ENCODE measurements around the gene LONRF2. TPM values are rescaled to one million over a fixed set of nuclear protein-coding genes. Genes with fewer than 3 reads are reported as not detected.

The LONRF2 gene
- total RNA-seq, 1 experiment from 2014 or later: 1.6 TPM

- Histone ChIP-seq H3K4me3 (replicated peaks in 1 of 2; ENCODE audit: low read depth in 1 of 2, low read length in 2 of 2) (no peak overlapping the region), H3K4me1 (ENCODE audit: control insufficient read depth in 1 of 2, insufficient read depth in 2 of 2, low read length in 2 of 2) (0 out of 4 replicates have a peak, but pooled peaks cover 0 to 6% of the 10 kb centered on the region in 2 experiments), H3K36me3 (ENCODE audit: control insufficient read depth in 1 of 2, insufficient read depth in 2 of 2, low read length in 2 of 2) (no peaks in the 10 kb centered on the region), H3K4me2 (ENCODE audit: low read length) (no peak overlapping the region), H3K9me3 (ENCODE audit: control insufficient read depth in 1 of 2, insufficient read depth in 1 of 2, low read depth in 1 of 2, low read length in 2 of 2) (peaks cover 0 to 3% of the 10 kb centered on the region in 2 experiments; a peak in 1 of 4 replicates), H3K27ac (ENCODE audit: low read depth, low read length) (no peak overlapping the region), H2AFZ (ENCODE audit: low read depth, low read length, poor library complexity, severe bottlenecking) (peak overlapping the region; percentile 77), H3K27me3 (ENCODE audit: insufficient read depth, low read length) (no peaks in the 10 kb centered on the region), H3K9me2 (ENCODE audit: insufficient read depth) (no peaks in the 10 kb centered on the region), H3K79me2 (ENCODE audit: insufficient read depth, low read length) (no peaks in the 10 kb centered on the region), H3K9ac (ENCODE audit: low read length) (no peak overlapping the region), H4K20me1 (ENCODE audit: insufficient read depth) (no peaks in the 10 kb centered on the region)
- no peak for DNase-seq (ENCODE audit: low read depth, low spot score)
- TF ChIP-seq ZBTB33 (IDR thresholded peaks at IDR 0.05; ENCODE audit: extremely low read depth, insufficient replicate concordance, low read length) (no peak), EZH2 (IDR thresholded peaks at IDR 0.05) (no peak), RAD21 (IDR thresholded peaks at IDR 0.05; ENCODE audit: low read depth) (no peak), SP1 (IDR thresholded peaks at IDR 0.05; ENCODE audit: low read depth) (no peak)
- no peak for ATAC-seq
- CTCF ChIA-PET: interaction anchor here (0.7 to 7.1 kb wide), 15 partner anchors 16 to 703 kb away, joined by 3 to 147 read pairs (median 7); partner anchors contain the start of gene PDCL3
- RAD21 ChIA-PET (ENCODE audit: low non-redundant PET in 1 of 2, low total read pairs in 2 of 2, uncharacterized antibody in 2 of 2, unreplicated experiment in 2 of 2): interaction anchor here (0.7 to 3.8 kb wide), 6 partner anchors 29 to 737 kb away, joined by 3 to 37 read pairs (median 5); no protein-coding TSS in a partner anchor
- no TSS peak for BruUV-seq (replicated peaks)
- intact Hi-C loops (cut with micrococcal nuclease): loop anchor here (2.0 to 10.0 kb wide), 3 partner anchors 161 to 705 kb away; partner anchors contain the start of gene PDCL3
- POLR2A ChIA-PET: interaction anchor here (2.2 kb wide), 1 partner anchor 118 kb away, joined by 14 read pairs; no protein-coding TSS in a partner anchor
Measured at GRCh38 chr2:100262046-100262445, 60.3 kb downstream of the LONRF2 start.

Data from HCT116 (cell line).